GM12878 (cell line): ENCODE results near the gene DUSP15. TPM values are rescaled to one million over a fixed set of nuclear protein-coding genes. Genes with fewer than 3 reads are reported as not detected.
"Not testable (repeated sequence)": the region's sequence is repeated elsewhere in the genome, so short reads cannot be mapped to it uniquely, and the experiment has no call there.

ENCODE experiments used
- ATAC-seq: fragments of 200-7000 bp; cut with Tn5 transposase; 3 replicates; pipeline ENCODE4 v1.9.1; 2020; ENCODE audit warnings: mild to moderate bottlenecking, moderate library complexity
- BruUV-seq: library from RNA; stranded (reverse); fragments of 400-500 nt; replicated peaks from 2 replicates; lab custom pipeline; 2021; lab: Mats Ljungman, UMichigan
- CTCF ChIA-PET: fragments of 300-600 bp; sonication (Branson Sonifier 250); formaldehyde crosslinking; extraction: SDS; loops from one replicate; lab custom pipeline; 2021; ENCODE audit warnings: inconsistent platforms; lab: Yijun Ruan, JAX
- POLR2A ChIA-PET: fragments of 350-600 bp; formaldehyde crosslinking; extraction: SDS; loops from one replicate; lab custom pipeline; 2021; ENCODE audit warnings: inconsistent platforms; lab: Charles Lee
- RAD21 ChIA-PET: fragments of 300-600 bp; sonication (Branson Sonifier 250); formaldehyde crosslinking; loops from one replicate; lab custom pipeline; 2023; ENCODE audit warnings: antibody characterized with exemption; ENCODE audit not compliant: unreplicated experiment; lab: Charles Lee
- SMC1A ChIA-PET: fragments of 300-600 bp; sonication (Branson Sonifier 250); formaldehyde crosslinking; loops from one replicate; lab custom pipeline; 2023; ENCODE audit not compliant: unreplicated experiment, uncharacterized antibody; lab: Charles Lee
- DNase-seq: peaks from one replicate; pipeline ENCODE4 v3.0.0-alpha.2; 2011; ENCODE audit warnings: low read depth, low spot score
- FAIRE-seq: peaks from 3 replicates; lab custom pipeline; 2011; peaks lifted over from hg19 to GRCh38; lab: Jason Lieb, UNC
- H2AFZ ChIP-seq: 2 replicates; pipeline ENCODE4 v1.6.0; 2011; ENCODE audit warnings: low read depth, low read length, control low read depth; ENCODE audit not compliant: control insufficient read depth
- H3K27ac ChIP-seq: 2 replicates; pipeline ENCODE4 v1.5.1; 2011; ENCODE audit warnings: control low read depth; ENCODE audit not compliant: control insufficient read depth, insufficient read depth
- H3K27me3 ChIP-seq, 2 experiments: replicated peaks in 1 of 2; 2 replicates each; pipeline versions ENCODE4 v1.6.0 to v1.6.1; 2011; ENCODE audit warnings: low read length in 1 of 2; ENCODE audit not compliant: control insufficient read depth in 2 of 2, insufficient read depth in 2 of 2
- H3K36me3 ChIP-seq, 2 experiments: 2 replicates each; pipeline ENCODE4 v1.5.1; 2011; ENCODE audit warnings: low read length in 1 of 2; ENCODE audit not compliant: control insufficient read depth in 2 of 2, insufficient read depth in 2 of 2
- H3K4me1 ChIP-seq: 2 replicates; pipeline ENCODE4 v1.6.1; 2011; ENCODE audit warnings: mild to moderate bottlenecking, low read length, moderate library complexity, mixed read lengths; ENCODE audit not compliant: control insufficient read depth, insufficient read depth
- H3K4me2 ChIP-seq: 2 replicates; pipeline ENCODE4 v1.6.0; 2011; ENCODE audit warnings: control low read depth; ENCODE audit not compliant: control insufficient read depth, insufficient read depth
- H3K4me3 ChIP-seq: fragments of 200-600 bp; sonication (generic); 2 replicates; pipeline ENCODE4 v1.5.1; 2016
- H3K79me2 ChIP-seq: 2 replicates; pipeline ENCODE4 v1.6.0; 2011; ENCODE audit warnings: low read length; ENCODE audit not compliant: control insufficient read depth, insufficient read depth
- H3K9ac ChIP-seq: 2 replicates; pipeline ENCODE4 v1.8.0; 2011; ENCODE audit warnings: low read length, control low read depth, mixed read lengths; ENCODE audit not compliant: control insufficient read depth, insufficient read depth
- H3K9me3 ChIP-seq: replicated peaks from 3 replicates; pipeline ENCODE4 v1.5.1; 2011; ENCODE audit warnings: mild to moderate bottlenecking, low read length; ENCODE audit not compliant: control insufficient read depth, insufficient read depth
- H4K20me1 ChIP-seq: 2 replicates; pipeline ENCODE4 v1.6.0; 2011; ENCODE audit not compliant: control insufficient read depth, insufficient read depth
- E4F1 ChIP-seq: fragments of 450-650 bp; IDR thresholded peaks from 2 replicates; pipeline ENCODE4 v1.6.1; 2018; ENCODE audit warnings: borderline replicate concordance, mild to moderate bottlenecking; ENCODE audit not compliant: partially characterized antibody
- EGR1 ChIP-seq, 2 experiments: IDR thresholded peaks; 1 replicate in 1 of 2; 2 replicates in 1 of 2; pipeline ENCODE4 v1.6.1; 2011 to 2012; ENCODE audit warnings: low read depth in 2 of 2, low read length in 2 of 2, borderline replicate concordance in 1 of 2, mild to moderate bottlenecking in 1 of 2, moderate library complexity in 1 of 2
- NFYA ChIP-seq: IDR thresholded peaks from 2 replicates; pipeline ENCODE4 v1.6.1; 2011; ENCODE audit warnings: low read depth, mild to moderate bottlenecking, low read length, improper control_type of control experiment, borderline replicate concordance
- NKRF ChIP-seq: fragments of 450-650 bp; conservative IDR thresholded peaks from 2 replicates; pipeline ENCODE4 v1.6.1; 2017; ENCODE audit warnings: mild to moderate bottlenecking, moderate library complexity
- RELA ChIP-seq: fragments of 450-650 bp; IDR thresholded peaks from 2 replicates; pipeline ENCODE4 v1.8.0; 2014; ENCODE audit warnings: borderline replicate concordance; ENCODE audit not compliant: partially characterized antibody
- SUZ12 ChIP-seq: fragments of 200-600 bp; sonication (generic); IDR thresholded peaks from one replicate; pipeline ENCODE4 v1.6.1; 2018; ENCODE audit warnings: antibody characterized with exemption, mild to moderate bottlenecking; ENCODE audit not compliant: unreplicated experiment
- YY1 ChIP-seq: IDR thresholded peaks from 2 replicates; pipeline ENCODE4 v1.6.1; 2011; ENCODE audit warnings: low read depth, mild to moderate bottlenecking, low read length
- ZNF207 ChIP-seq: fragments of 450-650 bp; IDR thresholded peaks from 2 replicates; pipeline ENCODE4 v1.6.1; 2014; ENCODE audit warnings: antibody characterized with exemption, mild to moderate bottlenecking, borderline replicate concordance
- WGBS: methylation state at CpG from one replicate; pipeline ENCODE4 v1.1.6; 2016; ENCODE audit warnings: low lambda C conversion rate; ENCODE audit not compliant: insufficient replicate concordance, insufficient coverage; ENCODE audit errors: missing lambda C conversion rate; 5-methylcytosine and 5-hydroxymethylcytosine counted together
- in situ Hi-C: fragments of 300-500 bp; cut with MboI; formaldehyde crosslinking; loops from 9 replicates; pipeline ENCODE4 v1.14.3; 2018; ENCODE audit warnings: mixed read lengths
- intact Hi-C: fragments of 100-400 bp; cut with micrococcal nuclease; formaldehyde crosslinking; loops from one replicate; pipeline ENCODE4 v1.14.2; 2022; ENCODE audit not compliant: unreplicated experiment
- polyA plus RNA-seq, 11 experiments: library from polyadenylated mRNA; depleted of rRNA in 4 of 11; unstranded in 6 of 11; stranded (reverse) in 5 of 11; fragments of >200 nt; fragmentation: Nextera tagmentation in 4 of 11; fragmentation: Illumina TruSeq in 1 of 11; extraction: Ambion mirVana in 4 of 11; extraction: Trizol in 1 of 11; gene quantifications; 1 replicate in 1 of 11; 2 replicates in 10 of 11; pipeline versions ENCODE4 v1.2.1 to v1.2.3, GENCODE V29; 2011 to 2016; ENCODE audit warnings: inconsistent platforms in 2 of 11, missing spikeins in 2 of 11, low read depth in 1 of 11
- total RNA-seq, 4 experiments: library from RNA; depleted of rRNA in 3 of 4; stranded (reverse); fragments of >200 nt in 3 of 4; fragmentation: Illumina TruSeq in 1 of 4; extraction: Trizol in 1 of 4; gene quantifications; 2 replicates each; pipeline versions ENCODE4 v1.2.1 to v1.2.3, GENCODE V29; 2013 to 2021
- TF ChIP-seq, protein P1 (sequence below): fragments of 450-650 bp; IDR thresholded peaks from 2 replicates; pipeline ENCODE4 v1.6.1; 2014; ENCODE audit warnings: mild to moderate bottlenecking
- TF ChIP-seq, protein P2 (sequence below): IDR thresholded peaks from 2 replicates; pipeline ENCODE4 v1.6.1; 2011; ENCODE audit warnings: low read depth, mild to moderate bottlenecking, low read length, moderate library complexity, borderline replicate concordance; ENCODE audit errors: extremely low read depth
- TF ChIP-seq, protein P3 (sequence below): fragments of 450-650 bp; formaldehyde crosslinking; IDR thresholded peaks from 2 replicates; pipeline ENCODE4 v1.5.0; 2022; ENCODE audit warnings: mild to moderate bottlenecking, missing genetic modification characterization

The DUSP15 gene
- total and polyA plus RNA-seq, 10 of the 15 experiments (the other 5 are each of a cell fraction or from before 2014, with no cell fraction given): 0.06 to 2.5 (median 0.67) TPM; not detected in 1

GRCh38 chr20:31829731-31830130 lies 40.6 kb downstream of the DUSP15 start (continued):
- TF ChIP-seq SUZ12 (no peak), ZNF207 (no peak), NKRF (no peak), NFYA (no peak), EGR1 (IDR thresholded peaks at IDR 0.05; ENCODE audit: borderline replicate concordance in 1 of 2, low read depth in 2 of 2, low read length in 2 of 2) (no peak), YY1 (no peak), RELA (no peak), E4F1 (no peak)
- TF ChIP-seq, protein P1, sequence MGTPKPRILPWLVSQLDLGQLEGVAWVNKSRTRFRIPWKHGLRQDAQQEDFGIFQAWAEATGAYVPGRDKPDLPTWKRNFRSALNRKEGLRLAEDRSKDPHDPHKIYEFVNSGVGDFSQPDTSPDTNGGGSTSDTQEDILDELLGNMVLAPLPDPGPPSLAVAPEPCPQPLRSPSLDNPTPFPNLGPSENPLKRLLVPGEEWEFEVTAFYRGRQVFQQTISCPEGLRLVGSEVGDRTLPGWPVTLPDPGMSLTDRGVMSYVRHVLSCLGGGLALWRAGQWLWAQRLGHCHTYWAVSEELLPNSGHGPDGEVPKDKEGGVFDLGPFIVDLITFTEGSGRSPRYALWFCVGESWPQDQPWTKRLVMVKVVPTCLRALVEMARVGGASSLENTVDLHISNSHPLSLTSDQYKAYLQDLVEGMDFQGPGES: no peak
- TF ChIP-seq, protein P2, sequence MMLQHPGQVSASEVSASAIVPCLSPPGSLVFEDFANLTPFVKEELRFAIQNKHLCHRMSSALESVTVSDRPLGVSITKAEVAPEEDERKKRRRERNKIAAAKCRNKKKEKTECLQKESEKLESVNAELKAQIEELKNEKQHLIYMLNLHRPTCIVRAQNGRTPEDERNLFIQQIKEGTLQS: no peak
- TF ChIP-seq, protein P3, sequence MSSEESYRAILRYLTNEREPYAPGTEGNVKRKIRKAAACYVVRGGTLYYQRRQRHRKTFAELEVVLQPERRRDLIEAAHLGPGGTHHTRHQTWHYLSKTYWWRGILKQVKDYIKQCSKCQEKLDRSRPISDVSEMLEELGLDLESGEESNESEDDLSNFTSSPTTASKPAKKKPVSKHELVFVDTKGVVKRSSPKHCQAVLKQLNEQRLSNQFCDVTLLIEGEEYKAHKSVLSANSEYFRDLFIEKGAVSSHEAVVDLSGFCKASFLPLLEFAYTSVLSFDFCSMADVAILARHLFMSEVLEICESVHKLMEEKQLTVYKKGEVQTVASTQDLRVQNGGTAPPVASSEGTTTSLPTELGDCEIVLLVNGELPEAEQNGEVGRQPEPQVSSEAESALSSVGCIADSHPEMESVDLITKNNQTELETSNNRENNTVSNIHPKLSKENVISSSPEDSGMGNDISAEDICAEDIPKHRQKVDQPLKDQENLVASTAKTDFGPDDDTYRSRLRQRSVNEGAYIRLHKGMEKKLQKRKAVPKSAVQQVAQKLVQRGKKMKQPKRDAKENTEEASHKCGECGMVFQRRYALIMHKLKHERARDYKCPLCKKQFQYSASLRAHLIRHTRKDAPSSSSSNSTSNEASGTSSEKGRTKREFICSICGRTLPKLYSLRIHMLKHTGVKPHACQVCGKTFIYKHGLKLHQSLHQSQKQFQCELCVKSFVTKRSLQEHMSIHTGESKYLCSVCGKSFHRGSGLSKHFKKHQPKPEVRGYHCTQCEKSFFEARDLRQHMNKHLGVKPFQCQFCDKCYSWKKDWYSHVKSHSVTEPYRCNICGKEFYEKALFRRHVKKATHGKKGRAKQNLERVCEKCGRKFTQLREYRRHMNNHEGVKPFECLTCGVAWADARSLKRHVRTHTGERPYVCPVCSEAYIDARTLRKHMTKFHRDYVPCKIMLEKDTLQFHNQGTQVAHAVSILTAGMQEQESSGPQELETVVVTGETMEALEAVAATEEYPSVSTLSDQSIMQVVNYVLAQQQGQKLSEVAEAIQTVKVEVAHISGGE: no peak

DNA sequence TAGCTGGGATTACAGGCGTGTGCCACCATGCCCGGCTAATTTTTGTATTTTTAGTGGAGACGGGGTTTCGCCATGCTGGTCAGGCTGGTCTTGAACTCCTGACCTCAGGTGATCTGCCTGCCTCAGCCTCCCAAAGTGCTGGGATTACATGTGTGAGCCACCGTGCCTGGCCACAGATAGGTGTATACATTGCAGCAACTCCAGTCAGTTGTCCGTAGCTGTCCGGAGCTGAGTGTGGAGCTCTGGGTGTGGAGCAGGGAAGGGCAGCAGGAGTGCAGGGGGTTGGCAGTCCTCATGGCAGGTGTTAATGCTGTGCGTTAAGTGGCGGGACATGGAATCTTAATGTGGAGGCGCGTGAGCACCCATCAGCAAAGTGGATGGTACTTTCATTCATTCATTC lies 42.3 kb downstream of the DUSP15 start:
- H3K4me3 ChIP-seq, ATAC-seq, H3K4me2 ChIP-seq, H3K79me2 ChIP-seq, SMC1A ChIA-PET, RAD21 ChIA-PET, H2AFZ ChIP-seq, H3K9me3 ChIP-seq, FAIRE-seq, DNase-seq, H3K27me3 ChIP-seq, H3K9ac ChIP-seq, H4K20me1 ChIP-seq, intact Hi-C loops, H3K27ac ChIP-seq, H3K4me1 ChIP-seq, BruUV-seq, H3K36me3 ChIP-seq: not testable (repeated sequence)
- POLR2A ChIA-PET: interaction anchor here (0.7 kb wide), 1 partner anchor 51 kb away, joined by 8 read pairs; no protein-coding TSS in a partner anchor
- WGBS: 89% methylated on average over 11 of the region's 11 CpGs
- CTCF ChIA-PET: interaction anchor here (1.3 kb wide), 1 partner anchor 124 kb away, joined by 4 read pairs; the partner anchor contains the start of gene PDRG1
- in situ Hi-C loops: loop anchor here (10.0 kb wide), 1 partner anchor 827 kb away; no protein-coding TSS in a partner anchor
